BLaER1 treated with 17β-estradiol and CSF1 and Interleukin-3, amounts not matched to agents 10 nM and 100 nM (cell line): ENCODE measurements around the gene MBD5.
"Not testable (repeated sequence)": the region's sequence is repeated elsewhere in the genome, so short reads cannot be mapped to it uniquely, and the experiment has no call there.

Experiments used
- H3K27ac ChIP-seq, 11 experiments: shearing (Covaris generic); formaldehyde crosslinking; 2 replicates each; pipeline ENCODE4 v1.8.1; 2022
- H3K27me3 ChIP-seq, 11 experiments: shearing (Covaris generic); formaldehyde crosslinking; 2 replicates each; pipeline ENCODE4 v1.8.1; 2022
- H3K36me3 ChIP-seq, 11 experiments: shearing (Covaris generic); formaldehyde crosslinking; 2 replicates each; pipeline ENCODE4 v1.8.1; 2022
- H3K4me1 ChIP-seq, 10 experiments: shearing (Covaris generic); formaldehyde crosslinking; 2 replicates each; pipeline ENCODE4 v1.8.1; 2022
- H3K4me2 ChIP-seq, 11 experiments: shearing (Covaris generic); formaldehyde crosslinking; 2 replicates each; pipeline ENCODE4 v1.8.1; 2022
- H3K4me3 ChIP-seq, 10 experiments: shearing (Covaris generic); formaldehyde crosslinking; 2 replicates each; pipeline ENCODE4 v1.8.1; 2022
- H3K9ac ChIP-seq, 11 experiments: shearing (Covaris generic); formaldehyde crosslinking; 2 replicates each; pipeline ENCODE4 v1.8.1; 2022
- H3K9me3 ChIP-seq, 11 experiments: shearing (Covaris generic); formaldehyde crosslinking; replicated peaks in 1 of 11; 2 replicates each; pipeline ENCODE4 v1.8.1; 2022
- H4K20me1 ChIP-seq, 11 experiments: shearing (Covaris generic); formaldehyde crosslinking; 2 replicates each; pipeline ENCODE4 v1.8.1; 2022
- Cebpa-rat ChIP-seq, 11 experiments: shearing (Covaris generic); IDR thresholded peaks; 2 replicates each; pipeline ENCODE4 v1.8.1; 2022

MBD5 gene

DNA sequence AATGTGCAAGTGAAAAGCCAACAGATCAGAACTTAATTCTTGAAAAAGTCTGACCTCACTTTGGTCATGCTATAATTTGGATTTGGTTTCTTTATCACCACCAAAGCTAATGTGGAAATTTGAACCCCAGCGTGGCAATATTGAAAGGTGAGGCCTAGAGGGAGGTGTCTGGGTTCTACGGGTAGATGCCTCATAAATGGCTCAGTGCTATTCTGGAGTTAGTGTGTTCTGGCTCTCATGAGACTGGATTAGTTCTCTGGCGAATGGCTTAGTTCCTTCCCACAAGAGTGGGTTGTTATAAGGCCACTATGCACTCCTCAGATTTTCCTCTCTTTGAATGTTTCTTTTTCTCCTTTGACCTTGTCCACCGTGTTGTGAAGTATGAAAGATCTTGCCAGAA lies 22.7 kb upstream of the MBD5 start:
- peaks cover 34 to 59% (median 44%) of the 10 kb centered on the region in 11 experiments for H3K9me3 ChIP-seq
- H3K4me3 ChIP-seq = no peak overlapping the region
- no peak for TF ChIP-seq Cebpa-rat (IDR thresholded peaks at IDR 0.05)
- H3K9ac ChIP-seq = no peak overlapping the region
- H3K4me2 ChIP-seq = no peak overlapping the region
- peaks cover 0 to 38% (median 4%) of the 10 kb centered on the region in 11 experiments; a peak in 10 of 22 replicates for H4K20me1 ChIP-seq
- peaks cover 19 to 40% (median 28%) of the 10 kb centered on the region in 11 experiments for H3K36me3 ChIP-seq
- H3K4me1 ChIP-seq = peaks cover 0 to under 1% (median 0%) of the 10 kb centered on the region in 10 experiments; a peak in 1 of 20 replicates
- no peak overlapping the region for H3K27ac ChIP-seq
- H3K27me3 ChIP-seq = no peaks in the 10 kb centered on the region

DNA sequence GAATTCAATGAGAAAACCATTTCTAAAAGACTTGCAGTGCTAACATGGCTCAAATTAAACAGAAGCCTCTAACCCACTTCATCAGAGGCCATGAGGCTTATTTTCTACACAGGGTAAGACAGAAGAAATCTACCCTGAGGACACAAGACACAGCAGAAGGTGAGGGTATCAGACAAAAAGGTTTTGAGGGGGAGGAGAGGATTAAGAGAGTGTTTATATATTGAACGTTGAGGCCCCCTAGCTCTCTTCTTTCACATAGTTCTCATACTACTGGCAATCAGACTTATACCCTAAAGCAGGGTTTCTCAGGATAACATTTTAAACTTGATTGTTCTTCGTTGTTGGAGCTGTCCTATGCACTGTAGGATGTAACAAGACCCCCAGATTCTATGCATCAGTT lies 21.8 kb upstream of the MBD5 start:
- no peak overlapping the region for H3K4me2 ChIP-seq
- no peak overlapping the region for H3K27ac ChIP-seq
- peaks cover 0 to 34% (median 0%) of the 10 kb centered on the region in 11 experiments; a peak in 9 of 22 replicates for H4K20me1 ChIP-seq
- no peaks in the 10 kb centered on the region for H3K27me3 ChIP-seq
- no peak for TF ChIP-seq Cebpa-rat (IDR thresholded peaks at IDR 0.05)
- no peaks in the 10 kb centered on the region for H3K4me1 ChIP-seq
- peaks cover 19 to 40% (median 28%) of the 10 kb centered on the region in 11 experiments for H3K36me3 ChIP-seq
- no peak overlapping the region for H3K9ac ChIP-seq
- peaks cover 43 to 68% (median 53%) of the 10 kb centered on the region in 11 experiments for H3K9me3 ChIP-seq
- no peak overlapping the region for H3K4me3 ChIP-seq

DNA sequence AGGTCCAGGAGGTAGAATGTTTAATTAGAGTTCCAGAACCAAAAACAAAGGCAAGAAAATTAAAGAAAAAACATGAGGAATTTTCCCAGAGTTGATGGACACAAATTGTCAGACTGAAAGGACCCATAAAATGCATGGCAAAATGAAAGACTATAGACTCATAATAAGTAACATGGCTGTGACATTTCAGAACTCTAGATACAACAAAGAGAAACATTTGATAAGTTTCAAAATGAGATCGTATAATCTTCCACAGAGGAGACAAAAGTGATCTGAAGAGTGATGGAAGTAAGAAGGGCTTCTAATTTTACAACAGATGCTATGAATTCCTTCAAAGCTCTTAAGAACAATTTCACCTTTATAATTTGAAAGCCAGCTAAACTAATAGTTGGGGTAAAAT lies 20.8 kb upstream of the MBD5 start:
- Histone ChIP-seq H3K9me3 (peaks cover 45 to 68% (median 55%) of the 10 kb centered on the region in 11 experiments), H3K36me3 (peaks cover 11 to 31% (median 21%) of the 10 kb centered on the region in 11 experiments), H3K4me1 (no peaks in the 10 kb centered on the region), H3K27ac (no peak overlapping the region), H3K27me3 (no peaks in the 10 kb centered on the region), H4K20me1 (peaks cover 0 to 32% (median 0%) of the 10 kb centered on the region in 11 experiments; a peak in 9 of 22 replicates), H3K9ac (no peak overlapping the region), H3K4me2 (no peak overlapping the region), H3K4me3 (no peak overlapping the region)
- no peak for TF ChIP-seq Cebpa-rat (IDR thresholded peaks at IDR 0.05)

DNA sequence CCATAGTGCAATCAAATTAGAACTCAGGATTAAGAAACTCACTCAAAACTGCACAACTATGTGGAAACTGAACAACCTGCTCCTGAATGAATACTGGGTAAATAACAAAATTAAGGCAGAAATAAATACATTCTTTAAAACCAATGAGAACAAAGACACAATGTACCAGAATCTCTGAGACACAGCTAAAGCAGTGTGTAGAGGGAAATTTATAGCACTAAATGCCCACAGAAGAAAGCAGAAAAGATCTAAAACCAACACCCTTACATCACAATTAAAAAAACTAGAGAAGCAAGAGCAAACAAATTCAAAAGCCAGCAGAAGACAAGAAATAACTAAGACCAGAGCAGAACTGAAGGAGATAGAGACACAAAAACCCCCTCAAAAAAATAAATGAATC lies 18.5 kb upstream of the MBD5 start:
- H3K4me3 ChIP-seq, H3K9ac ChIP-seq, H3K4me2 ChIP-seq, H3K4me1 ChIP-seq, H3K27ac ChIP-seq, H3K27me3 ChIP-seq: not testable (repeated sequence)
- Histone ChIP-seq H4K20me1 (peaks cover 0 to 43% (median 0%) of the 10 kb centered on the region in 11 experiments; a peak in 9 of 22 replicates), H3K36me3 (peaks cover 7 to 32% (median 20%) of the 10 kb centered on the region in 11 experiments; a peak in 20 of 22 replicates), H3K9me3 (peaks cover 48 to 70% (median 58%) of the 10 kb centered on the region in 11 experiments)

DNA sequence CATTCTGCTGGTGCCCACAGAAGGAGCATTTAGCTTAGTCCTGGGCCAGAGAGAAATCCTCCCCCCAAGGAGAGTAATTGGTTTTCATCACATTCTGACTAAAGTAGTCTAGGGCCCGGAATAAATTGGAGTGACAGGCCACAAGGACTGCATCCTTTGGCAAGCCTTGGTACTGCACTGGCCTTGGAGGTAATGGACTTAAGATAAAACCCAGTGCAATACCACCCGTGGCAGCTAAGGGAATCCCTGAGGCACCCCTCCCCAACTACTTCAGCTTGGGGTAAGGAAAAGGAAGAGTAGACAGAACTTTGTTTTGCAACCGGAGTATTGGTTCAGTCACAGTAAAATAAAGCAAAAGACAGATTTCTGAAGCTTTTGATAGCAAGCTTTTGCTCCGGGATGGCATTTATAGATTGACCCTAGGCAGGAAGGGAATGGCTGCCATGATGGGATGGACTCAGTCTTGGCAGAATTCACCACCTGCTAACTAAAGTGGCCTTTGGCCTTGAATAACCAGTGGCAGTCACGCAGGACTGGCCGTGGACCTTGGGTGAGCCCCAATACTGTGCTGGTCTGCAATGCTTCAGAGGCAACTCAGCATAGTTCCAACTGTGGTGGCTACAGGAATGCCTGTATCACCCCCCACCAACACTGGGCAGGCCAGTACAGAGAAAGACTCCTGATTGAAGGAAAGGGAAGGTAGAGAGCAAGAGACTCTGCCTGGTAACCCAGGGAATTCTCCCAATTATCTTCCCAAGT lies 14.5 kb upstream of the MBD5 start:
- Histone ChIP-seq H3K4me3 (no peak overlapping the region), H3K9ac (no peak overlapping the region), H3K4me1 (no peaks in the 10 kb centered on the region), H3K4me2 (no peak overlapping the region), H4K20me1 (peaks cover 0 to 25% (median 0%) of the 10 kb centered on the region in 11 experiments; a peak in 7 of 22 replicates), H3K9me3 (peaks cover 50 to 92% (median 89%) of the 10 kb centered on the region in 11 experiments), H3K27me3 (no peaks in the 10 kb centered on the region), H3K27ac (no peak overlapping the region), H3K36me3 (peaks cover 0 to 25% (median 16%) of the 10 kb centered on the region in 11 experiments; a peak in 15 of 22 replicates)
- no peak for TF ChIP-seq Cebpa-rat (IDR thresholded peaks at IDR 0.05)

DNA sequence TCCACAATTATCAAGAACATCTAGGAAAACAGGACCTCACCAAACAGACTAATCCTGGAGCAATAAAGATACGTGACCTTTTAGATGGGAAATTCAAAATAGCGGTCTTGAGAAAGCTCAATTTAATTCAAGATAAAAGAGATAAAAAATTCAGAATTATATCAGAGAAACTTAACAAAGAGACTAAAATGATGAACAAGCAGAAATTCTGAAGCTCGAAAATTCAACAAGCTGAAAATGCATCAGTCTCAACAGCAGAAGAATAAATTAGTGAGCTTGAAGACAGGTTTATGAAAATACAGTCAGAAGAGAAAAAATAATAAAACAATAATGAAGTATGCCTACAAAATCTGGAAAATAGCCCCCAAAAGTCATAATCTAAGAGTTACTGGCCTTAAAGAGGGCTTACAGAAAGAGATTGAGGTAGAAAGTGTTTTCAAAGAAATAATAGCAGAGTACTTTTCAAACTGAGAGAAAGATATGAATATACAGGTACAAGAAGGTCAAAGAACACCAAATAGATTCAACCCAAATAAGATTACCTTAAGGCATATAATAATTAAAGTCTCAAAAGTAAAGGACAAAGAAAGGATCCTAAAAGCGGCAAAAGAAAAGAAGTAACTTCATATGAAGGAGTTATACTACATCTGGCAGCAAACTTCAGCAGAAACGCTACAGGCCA lies 13.5 kb upstream of the MBD5 start:
- H3K4me3 ChIP-seq = no peak overlapping the region
- peaks cover 46 to 93% (median 84%) of the 10 kb centered on the region in 11 experiments for H3K9me3 ChIP-seq
- TF ChIP-seq Cebpa-rat (IDR thresholded peaks at IDR 0.05) = no peak
- no peaks in the 10 kb centered on the region for H3K4me1 ChIP-seq
- no peak overlapping the region for H3K4me2 ChIP-seq
- H3K27ac ChIP-seq = no peak overlapping the region
- no peaks in the 10 kb centered on the region for H3K27me3 ChIP-seq
- peaks cover 0 to 29% (median 0%) of the 10 kb centered on the region in 11 experiments; a peak in 8 of 22 replicates for H4K20me1 ChIP-seq
- H3K9ac ChIP-seq = no peak overlapping the region
- peaks cover 0 to 27% (median 16%) of the 10 kb centered on the region in 11 experiments; a peak in 15 of 22 replicates for H3K36me3 ChIP-seq

DNA sequence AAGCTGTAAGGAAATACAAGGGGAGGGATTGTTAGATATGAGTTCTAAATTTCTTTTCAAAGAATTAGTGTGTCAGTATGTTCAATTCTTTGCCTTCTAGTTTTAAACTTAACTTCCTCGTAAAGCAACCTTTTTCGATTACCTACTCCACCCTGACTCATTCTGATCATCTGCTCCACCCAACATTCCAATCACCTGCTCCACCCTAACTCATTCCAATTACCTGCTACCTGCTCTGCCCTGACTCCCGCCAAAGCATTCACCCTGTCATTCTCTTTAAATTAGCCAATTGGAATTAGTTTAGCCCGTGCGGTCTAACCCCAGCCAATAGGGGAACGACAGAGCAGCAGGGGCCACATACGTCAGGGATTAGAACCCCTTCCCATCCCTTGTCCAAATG lies 12.5 kb upstream of the MBD5 start:
- Histone ChIP-seq H3K9me3 (peaks cover 36 to 82% (median 74%) of the 10 kb centered on the region in 11 experiments), H3K36me3 (peaks cover 0 to 29% (median 16%) of the 10 kb centered on the region in 11 experiments; a peak in 15 of 22 replicates), H4K20me1 (peaks cover 0 to 29% (median 4%) of the 10 kb centered on the region in 11 experiments; a peak in 8 of 22 replicates)
- H3K27ac ChIP-seq, H3K9ac ChIP-seq, H3K4me3 ChIP-seq, H3K4me2 ChIP-seq, H3K4me1 ChIP-seq, H3K27me3 ChIP-seq: not testable (repeated sequence)

DNA sequence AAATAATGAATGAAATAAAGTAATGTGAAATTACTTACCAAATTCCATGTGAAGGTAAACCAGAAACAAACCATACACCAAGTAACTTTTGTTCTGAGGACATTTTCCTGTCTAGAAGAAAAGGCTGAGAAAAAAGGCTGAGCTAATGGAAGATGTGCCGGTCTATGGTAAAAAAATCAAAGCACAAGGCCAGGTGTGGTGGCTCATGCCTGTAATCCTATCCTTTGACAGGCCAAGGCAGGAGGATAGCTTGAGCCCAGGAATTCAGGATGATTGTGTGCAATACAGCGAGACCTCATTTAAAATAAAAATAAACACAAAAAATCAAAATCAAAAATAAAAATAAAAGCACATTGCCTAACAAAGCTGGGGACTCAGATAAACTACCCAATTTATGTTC lies 7.0 kb upstream of the MBD5 start:
- peaks cover 0 to 49% (median 12%) of the 10 kb centered on the region in 11 experiments; a peak in 10 of 22 replicates for H4K20me1 ChIP-seq
- H3K27ac ChIP-seq = no peak overlapping the region
- no peaks in the 10 kb centered on the region for H3K27me3 ChIP-seq
- peaks cover 0 to 35% (median 27%) of the 10 kb centered on the region in 11 experiments; a peak in 17 of 22 replicates for H3K9me3 ChIP-seq
- no peak overlapping the region for H3K4me3 ChIP-seq
- H3K4me2 ChIP-seq = no peak overlapping the region
- H3K4me1 ChIP-seq = peaks cover 4 to 13% (median 5%) of the 10 kb centered on the region in 10 experiments; a peak in 19 of 20 replicates
- TF ChIP-seq Cebpa-rat (IDR thresholded peaks at IDR 0.05) = no peak
- no peak overlapping the region for H3K9ac ChIP-seq
- H3K36me3 ChIP-seq = peaks cover 0 to 13% (median 5%) of the 10 kb centered on the region in 11 experiments; a peak in 5 of 22 replicates

DNA sequence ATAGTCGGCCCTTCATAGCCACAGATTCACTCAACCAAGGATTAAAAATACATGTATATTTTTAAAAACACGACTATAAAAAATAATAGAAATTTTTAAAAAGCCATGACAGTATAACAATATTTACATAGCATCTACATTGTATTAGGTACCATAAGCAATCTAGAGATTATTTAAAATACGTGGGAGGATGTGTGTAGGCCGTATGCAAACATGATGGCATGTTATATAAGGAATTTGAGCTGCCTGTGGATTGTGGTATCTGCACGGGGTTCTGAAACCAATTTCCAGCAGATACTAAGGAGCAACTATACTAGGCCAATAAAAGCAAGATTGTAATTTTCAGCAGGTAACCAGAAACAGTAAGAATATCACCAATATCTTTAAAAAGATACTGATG lies 6.3 kb upstream of the MBD5 start:
- Histone ChIP-seq H3K27ac (no peak overlapping the region), H3K4me3 (no peak overlapping the region), H3K4me2 (no peak overlapping the region), H4K20me1 (peaks cover 0 to 53% (median 16%) of the 10 kb centered on the region in 11 experiments; a peak in 10 of 22 replicates), H3K4me1 (peaks cover 9 to 20% (median 12%) of the 10 kb centered on the region in 10 experiments), H3K9me3 (peaks cover 0 to 28% (median 19%) of the 10 kb centered on the region in 11 experiments; a peak in 16 of 22 replicates), H3K27me3 (no peaks in the 10 kb centered on the region), H3K36me3 (peaks cover 0 to 13% (median 5%) of the 10 kb centered on the region in 11 experiments; a peak in 5 of 22 replicates), H3K9ac (no peak overlapping the region)
- TF ChIP-seq Cebpa-rat (IDR thresholded peaks at IDR 0.05) = no peak
